ENCODE measurements around the gene TCEAL6. TPM values are rescaled to one million over a fixed set of nuclear protein-coding genes. Genes with fewer than 3 reads are reported as not detected.

The TCEAL6 gene
- total RNA-seq, 1 experiment from 2014 or later: not detected

Other genes with a start within 250 kb of the TCEAL6 start
- gene ZMAT1, start 210.5 kb downstream of the TCEAL6 start, total RNA-seq (2014; rRNA removed; shearing (Covaris generic); ENCODE audit: low replicate concordance): 0.70 and 0.74 TPM in 2 replicates
- gene TCEAL2, start 16.8 kb downstream of the TCEAL6 start, total RNA-seq (2014; rRNA removed; shearing (Covaris generic); ENCODE audit: low replicate concordance): not detected in 2 replicates
- gene BEX5, start 13.5 kb upstream of the TCEAL6 start, total RNA-seq (2014; rRNA removed; shearing (Covaris generic); ENCODE audit: low replicate concordance): 0.64 and 0.78 TPM in 2 replicates
- gene TCP11X1, start 72.8 kb upstream of the TCEAL6 start, total RNA-seq (2014; rRNA removed; shearing (Covaris generic); ENCODE audit: low replicate concordance): not detected in 2 replicates
- gene NXF2, start 104.7 kb upstream of the TCEAL6 start, total RNA-seq (2014; rRNA removed; shearing (Covaris generic); ENCODE audit: low replicate concordance): not detected in 2 replicates